GM13976 (cell line): Measurements from ENCODE around the gene RTBDN.
A peak's percentile ranks its signal among the peaks of the same experiment; 100 is the strongest.

Experiments
- DNase-seq: peaks from one replicate; pipeline ENCODE4 v3.0.0; 2012; ENCODE audit warnings: low spot score
- in situ Hi-C: fragments of 300-500 bp; cut with MboI; formaldehyde crosslinking; loops from one replicate; pipeline ENCODE4 v1.12.0; 2022; ENCODE audit warnings: low sequenced_read_pairs, mixed read lengths, inconsistent platforms; ENCODE audit not compliant: unreplicated experiment
- TF ChIP-seq, protein P1 (sequence below): IDR thresholded peaks from 2 replicates; pipeline ENCODE4 v1.5.1; 2012; ENCODE audit warnings: borderline replicate concordance, mild to moderate bottlenecking; ENCODE audit not compliant: insufficient read depth; ENCODE audit errors: extremely low read depth, missing control alignments, control extremely low read depth

RTBDN gene

DNA sequence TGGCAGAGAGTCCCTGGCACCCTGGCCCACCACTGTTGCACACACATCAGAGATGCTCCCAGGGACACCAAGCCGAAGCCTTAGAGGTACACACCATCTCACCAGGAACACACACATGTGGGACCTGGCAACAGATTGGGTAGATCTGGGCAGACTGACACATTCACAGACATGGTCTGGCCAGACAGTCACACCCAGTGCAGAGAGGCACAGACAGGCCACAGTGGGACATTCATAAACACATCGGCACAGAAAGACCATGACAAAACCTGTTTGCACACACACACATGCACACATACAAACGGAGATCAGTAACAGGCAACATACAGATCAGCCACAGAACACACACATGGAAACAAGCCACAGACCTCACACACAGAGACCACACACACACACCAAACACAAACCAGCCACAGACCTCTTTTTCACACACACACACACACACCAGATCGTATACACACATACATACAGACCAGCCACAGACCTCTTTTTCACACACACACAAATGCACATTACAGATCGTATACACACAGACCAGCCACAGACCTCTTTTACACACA lies 49.4 kb downstream of the RTBDN start:
- in situ Hi-C loops, result no loop called here
- TF ChIP-seq, protein P1, sequence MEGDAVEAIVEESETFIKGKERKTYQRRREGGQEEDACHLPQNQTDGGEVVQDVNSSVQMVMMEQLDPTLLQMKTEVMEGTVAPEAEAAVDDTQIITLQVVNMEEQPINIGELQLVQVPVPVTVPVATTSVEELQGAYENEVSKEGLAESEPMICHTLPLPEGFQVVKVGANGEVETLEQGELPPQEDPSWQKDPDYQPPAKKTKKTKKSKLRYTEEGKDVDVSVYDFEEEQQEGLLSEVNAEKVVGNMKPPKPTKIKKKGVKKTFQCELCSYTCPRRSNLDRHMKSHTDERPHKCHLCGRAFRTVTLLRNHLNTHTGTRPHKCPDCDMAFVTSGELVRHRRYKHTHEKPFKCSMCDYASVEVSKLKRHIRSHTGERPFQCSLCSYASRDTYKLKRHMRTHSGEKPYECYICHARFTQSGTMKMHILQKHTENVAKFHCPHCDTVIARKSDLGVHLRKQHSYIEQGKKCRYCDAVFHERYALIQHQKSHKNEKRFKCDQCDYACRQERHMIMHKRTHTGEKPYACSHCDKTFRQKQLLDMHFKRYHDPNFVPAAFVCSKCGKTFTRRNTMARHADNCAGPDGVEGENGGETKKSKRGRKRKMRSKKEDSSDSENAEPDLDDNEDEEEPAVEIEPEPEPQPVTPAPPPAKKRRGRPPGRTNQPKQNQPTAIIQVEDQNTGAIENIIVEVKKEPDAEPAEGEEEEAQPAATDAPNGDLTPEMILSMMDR, result no peak
- DNase-seq, result no peak

GRCh38 chr19:12784394-12784870 lies 49.9 kb downstream of the RTBDN start:
- TF ChIP-seq, protein P1, result no peak
- DNase-seq, result no peak
- in situ Hi-C loops, result no loop called here

- TF ChIP-seq, protein P1, result no peak
- in situ Hi-C loops, result no loop called here
These were observed 50.5 kb downstream of the RTBDN start for GRCh38 chr19:12783849-12784393.

GRCh38 chr19:12783291-12783848 lies 51.0 kb downstream of the RTBDN start:
- in situ Hi-C loops, result no loop called here
- TF ChIP-seq, protein P1, result no peak
- no peak for DNase-seq

More at GRCh38 chr19:12783849-12784393, 50.5 kb downstream of the RTBDN start:
- no peak for DNase-seq

- in situ Hi-C loops, result no loop called here
- TF ChIP-seq, protein P1, result no peak
These were observed 51.7 kb downstream of the RTBDN start for GRCh38 chr19:12782424-12783290.

GRCh38 chr19:12782174-12782423 lies 52.3 kb downstream of the RTBDN start:
- DNase-seq, result no peak
- TF ChIP-seq, protein P1, result no peak
- in situ Hi-C loops, result no loop called here

More at GRCh38 chr19:12782424-12783290, 51.7 kb downstream of the RTBDN start:
- DNase-seq, result peak; percentile 85
